ENCODE data around the gene ARFIP2.

Gene ARFIP2

GRCh38 chr11:6486256-6486655 lies 5.1 kb upstream of the ARFIP2 start:
- no peak for DNase-seq (ENCODE audit: low read depth)
- no peak for TF ChIP-seq CTCF (IDR thresholded peaks at IDR 0.05; ENCODE audit: control insufficient read depth, insufficient read depth, low read depth, low read length, missing control alignments)

DNA sequence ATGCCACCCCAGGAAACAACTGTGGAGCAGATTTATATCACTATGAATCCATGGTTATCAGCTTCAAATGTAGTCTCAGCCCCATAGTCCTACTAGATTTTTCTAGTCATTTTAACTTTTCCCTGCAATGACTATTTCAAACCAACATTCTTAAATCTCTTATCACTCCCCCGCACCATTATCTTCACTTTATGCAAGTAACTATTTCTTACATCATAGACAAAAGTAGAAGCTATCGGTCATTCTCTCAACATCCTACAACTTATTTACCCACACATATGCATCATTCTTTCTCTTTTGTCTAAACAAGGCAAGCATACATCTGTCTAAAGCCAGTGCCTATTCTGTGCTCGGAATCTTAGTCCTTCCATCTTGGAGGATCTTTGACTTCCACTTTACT lies 4.5 kb upstream of the ARFIP2 start:
- no peak for DNase-seq (ENCODE audit: low read depth)
- no peak overlapping the region for H3K4me3 ChIP-seq (ENCODE audit: control insufficient read depth, low read depth, low read length)
- TF ChIP-seq CTCF (IDR thresholded peaks at IDR 0.05; ENCODE audit: control insufficient read depth, insufficient read depth, low read depth, low read length, missing control alignments) = no peak

More at GRCh38 chr11:6486256-6486655, 5.1 kb upstream of the ARFIP2 start:
- H3K4me3 ChIP-seq (ENCODE audit: control insufficient read depth, low read depth, low read length) = no peak overlapping the region

DNA sequence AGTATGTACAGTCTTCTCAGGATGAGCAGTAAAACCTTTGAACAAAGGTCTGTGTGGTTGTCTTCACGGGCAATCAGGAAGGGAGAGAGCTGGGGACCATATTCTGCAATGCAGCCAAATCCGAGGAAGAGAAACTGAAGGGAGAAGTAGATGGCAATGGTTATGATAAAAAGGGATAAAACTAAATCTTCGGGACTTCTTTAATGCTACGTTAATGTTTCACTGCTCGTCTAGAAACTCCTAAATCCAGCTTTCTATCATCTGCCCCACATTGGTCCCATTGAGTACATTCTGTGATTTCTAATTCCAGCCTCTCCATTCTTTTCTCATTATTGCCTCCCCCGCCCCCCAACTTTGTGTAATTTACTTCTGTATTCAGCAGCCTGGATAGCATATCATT lies 1.9 kb upstream of the ARFIP2 start:
- no peak overlapping the region for H3K4me3 ChIP-seq (ENCODE audit: control insufficient read depth, low read depth, low read length)
- DNase-seq (ENCODE audit: low read depth) = no peak
- no peak for TF ChIP-seq CTCF (IDR thresholded peaks at IDR 0.05; ENCODE audit: control insufficient read depth, insufficient read depth, low read depth, low read length, missing control alignments)

GRCh38 chr11:6482441-6482840 lies 1.3 kb upstream of the ARFIP2 start:
- peak overlapping the region; percentile 71 for H3K4me3 ChIP-seq (ENCODE audit: control insufficient read depth, low read depth, low read length)
- no peak for TF ChIP-seq CTCF (IDR thresholded peaks at IDR 0.05; ENCODE audit: control insufficient read depth, insufficient read depth, low read depth, low read length, missing control alignments)
- DNase-seq (ENCODE audit: low read depth) = no peak

GRCh38 chr11:6481924-6482275 lies 769 bp upstream of the ARFIP2 start:
- DNase-seq (ENCODE audit: low read depth) = no peak
- TF ChIP-seq CTCF (IDR thresholded peaks at IDR 0.05; ENCODE audit: control insufficient read depth, insufficient read depth, low read depth, low read length, missing control alignments) = no peak

GRCh38 chr11:6480299-6480914 lies 724 bp downstream of the ARFIP2 start:
- TF ChIP-seq CTCF (IDR thresholded peaks at IDR 0.05; ENCODE audit: control insufficient read depth, insufficient read depth, low read depth, low read length, missing control alignments) = no peak
- DNase-seq (ENCODE audit: low read depth) = no peak
- peak overlapping the region; percentile 71 for H3K4me3 ChIP-seq (ENCODE audit: control insufficient read depth, low read depth, low read length)

More at GRCh38 chr11:6481924-6482275, 769 bp upstream of the ARFIP2 start:
- H3K4me3 ChIP-seq (ENCODE audit: control insufficient read depth, low read depth, low read length) = peak overlapping the region; percentile 71

- no peak overlapping the region for H3K4me3 ChIP-seq (ENCODE audit: control insufficient read depth, low read depth, low read length)
- DNase-seq (ENCODE audit: low read depth) = no peak
- no peak for TF ChIP-seq CTCF (IDR thresholded peaks at IDR 0.05; ENCODE audit: control insufficient read depth, insufficient read depth, low read depth, low read length, missing control alignments)
Measured at GRCh38 chr11:6476571-6476970, 4.6 kb downstream of the ARFIP2 start.
